DND-41 (cell line): Measurements from ENCODE around the gene SOCS4.

ENCODE experiments used
- CTCF ChIP-seq: IDR thresholded peaks from 2 replicates; pipeline ENCODE4 v1.5.1; 2012; ENCODE audit warnings: borderline replicate concordance, low read length, moderate library complexity, mild to moderate bottlenecking; ENCODE audit not compliant: poor library complexity, severe bottlenecking; ENCODE audit errors: extremely low read depth
- EZH2 ChIP-seq: IDR thresholded peaks from 3 replicates; pipeline ENCODE4 v1.6.1; 2012; ENCODE audit warnings: borderline replicate concordance, low read depth, mild to moderate bottlenecking, moderate library complexity, low read length, inconsistent platforms; ENCODE audit not compliant: severe bottlenecking

GRCh38 chr14:55088356-55088755, 61.3 kb downstream of the SOCS4 start:
- no peak for TF ChIP-seq CTCF
- TF ChIP-seq EZH2 = no peak
